ENCODE measurements around the gene GATA6. TPM values are rescaled to one million over a fixed set of nuclear protein-coding genes. Genes with fewer than 3 reads are reported as not detected.

Gene GATA6
- total RNA-seq, 4 donors from 2014 or later, result 2.0 to 5.7 (median 2.9) TPM

DNA sequence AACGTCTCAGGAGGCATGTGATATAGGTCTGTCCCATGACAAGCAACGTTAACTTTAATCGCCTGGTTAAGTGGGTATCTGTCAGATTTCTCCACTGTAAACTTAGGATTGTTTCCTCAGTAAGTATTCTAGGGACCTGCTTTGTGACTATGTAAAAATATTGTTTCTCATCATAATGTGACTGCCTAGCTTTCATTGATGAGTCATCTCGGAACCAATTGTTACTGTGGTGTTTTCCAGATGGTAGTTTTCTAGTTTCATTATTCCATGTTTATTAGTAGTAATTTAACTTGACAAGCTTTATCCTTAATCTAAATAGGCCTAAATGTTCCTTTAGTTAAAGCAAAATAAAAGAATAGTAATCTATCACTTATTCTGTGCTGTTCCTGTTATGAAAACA is 28.2 kb upstream of the GATA6 start:
- TF ChIP-seq, protein P1, sequence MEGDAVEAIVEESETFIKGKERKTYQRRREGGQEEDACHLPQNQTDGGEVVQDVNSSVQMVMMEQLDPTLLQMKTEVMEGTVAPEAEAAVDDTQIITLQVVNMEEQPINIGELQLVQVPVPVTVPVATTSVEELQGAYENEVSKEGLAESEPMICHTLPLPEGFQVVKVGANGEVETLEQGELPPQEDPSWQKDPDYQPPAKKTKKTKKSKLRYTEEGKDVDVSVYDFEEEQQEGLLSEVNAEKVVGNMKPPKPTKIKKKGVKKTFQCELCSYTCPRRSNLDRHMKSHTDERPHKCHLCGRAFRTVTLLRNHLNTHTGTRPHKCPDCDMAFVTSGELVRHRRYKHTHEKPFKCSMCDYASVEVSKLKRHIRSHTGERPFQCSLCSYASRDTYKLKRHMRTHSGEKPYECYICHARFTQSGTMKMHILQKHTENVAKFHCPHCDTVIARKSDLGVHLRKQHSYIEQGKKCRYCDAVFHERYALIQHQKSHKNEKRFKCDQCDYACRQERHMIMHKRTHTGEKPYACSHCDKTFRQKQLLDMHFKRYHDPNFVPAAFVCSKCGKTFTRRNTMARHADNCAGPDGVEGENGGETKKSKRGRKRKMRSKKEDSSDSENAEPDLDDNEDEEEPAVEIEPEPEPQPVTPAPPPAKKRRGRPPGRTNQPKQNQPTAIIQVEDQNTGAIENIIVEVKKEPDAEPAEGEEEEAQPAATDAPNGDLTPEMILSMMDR (IDR thresholded peaks at IDR 0.05; ENCODE audit: low read depth), result no peak

DNA sequence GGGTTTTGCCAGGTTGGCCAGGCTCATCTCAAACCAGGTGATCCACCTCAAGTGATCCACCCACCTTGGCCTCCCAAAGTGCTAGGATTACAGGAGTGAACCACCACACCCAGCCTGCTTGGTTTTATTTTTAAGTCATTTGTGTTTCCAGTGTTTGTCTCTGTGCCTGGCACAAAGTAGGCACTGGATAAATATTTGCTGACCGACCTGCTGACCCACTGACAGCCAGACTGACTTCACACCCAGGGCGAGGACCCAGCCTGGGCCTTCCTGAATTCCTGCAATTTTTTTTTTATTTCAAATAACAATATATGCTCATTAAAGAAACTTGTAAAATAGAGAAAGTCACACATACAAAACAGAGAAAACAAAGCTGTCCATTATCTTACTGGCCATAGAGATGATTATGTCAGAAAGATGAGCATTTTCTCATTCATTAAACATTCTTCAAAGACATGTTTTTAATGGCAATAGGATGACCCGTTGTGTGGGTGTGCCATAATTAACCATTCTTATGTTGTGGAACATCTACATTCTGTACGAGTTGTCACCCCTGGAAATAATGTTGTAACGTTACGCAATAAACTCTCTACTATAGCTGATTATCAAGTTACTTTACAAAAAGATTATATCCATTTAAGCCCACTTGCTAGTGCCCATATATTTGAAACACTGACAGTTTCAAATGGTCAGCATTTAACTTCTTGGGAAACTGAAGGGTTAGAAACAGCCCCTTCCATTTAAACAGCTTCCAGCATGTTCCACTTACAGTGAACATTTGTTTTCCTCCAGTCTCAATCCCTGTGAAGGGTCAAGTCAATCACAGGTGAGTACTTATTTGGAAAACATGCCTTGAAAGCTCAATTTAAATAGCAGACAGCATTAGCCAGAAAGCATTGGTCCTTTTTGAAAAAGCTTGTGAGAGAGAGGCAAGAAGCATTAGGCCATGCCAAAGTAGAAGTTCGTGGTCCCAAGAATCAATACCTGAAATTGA is 25.7 kb upstream of the GATA6 start:
- TF ChIP-seq, protein P1 (IDR thresholded peaks at IDR 0.05; ENCODE audit: low read depth), result no peak

DNA sequence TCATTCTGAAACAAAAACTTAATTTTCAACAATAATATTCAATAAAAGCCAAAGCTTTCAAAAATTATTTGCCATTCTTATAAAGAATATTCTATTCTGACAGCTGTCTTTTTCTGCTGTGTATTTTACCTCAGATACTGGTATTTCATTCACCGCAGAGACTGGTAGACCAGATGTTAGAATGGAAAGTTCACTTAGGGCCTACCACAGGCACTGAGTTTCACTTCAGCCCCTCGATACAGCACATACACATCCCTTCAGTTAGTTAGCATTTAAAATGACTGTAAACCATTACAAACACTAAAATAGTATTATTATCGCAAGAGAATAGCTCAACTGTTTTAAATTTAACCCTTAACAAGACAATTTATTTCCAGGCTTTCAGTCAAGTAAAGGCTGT is 24.2 kb upstream of the GATA6 start:
- TF ChIP-seq, protein P1 (IDR thresholded peaks at IDR 0.05; ENCODE audit: low read depth), result no peak

DNA sequence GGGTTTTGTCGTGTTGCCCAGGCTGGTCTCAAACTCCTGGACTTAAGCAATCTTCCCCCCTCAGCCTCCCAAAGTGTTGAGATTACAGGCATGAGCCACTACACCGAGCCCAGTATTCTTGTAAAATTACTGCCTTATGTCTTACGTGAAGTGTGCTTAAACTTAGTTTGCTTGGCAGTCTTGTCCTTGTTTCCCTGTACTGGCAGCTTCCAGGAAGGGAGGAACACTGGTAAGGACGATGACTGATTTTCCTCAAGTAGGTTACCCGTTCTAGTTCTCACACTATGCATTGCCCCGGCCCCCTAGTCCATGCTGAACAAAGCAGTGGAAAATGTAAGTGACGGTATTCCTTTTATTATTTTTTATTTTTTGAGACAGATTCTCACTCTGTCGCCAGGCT is 19.7 kb upstream of the GATA6 start:
- TF ChIP-seq, protein P1 (IDR thresholded peaks at IDR 0.05; ENCODE audit: low read depth), result no peak

DNA sequence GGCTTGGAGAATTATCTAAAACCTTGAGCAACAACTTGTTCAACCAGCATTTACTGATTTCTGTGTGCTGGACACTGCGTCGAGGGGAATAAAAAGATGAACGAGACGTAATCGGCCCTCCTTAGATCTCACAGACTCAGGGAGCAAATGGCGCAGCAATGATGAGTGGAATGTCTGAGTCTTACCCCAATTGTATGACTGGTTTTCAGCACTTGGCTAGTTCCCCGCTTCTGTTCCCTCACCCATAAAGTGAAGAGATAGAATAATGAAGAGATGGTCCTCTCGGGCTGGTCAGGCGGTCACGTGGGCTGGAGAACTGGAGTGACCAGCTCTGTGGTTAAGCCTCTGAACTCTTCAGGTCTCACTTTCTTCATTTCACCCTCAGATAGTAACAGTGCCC is 17.3 kb upstream of the GATA6 start:
- TF ChIP-seq, protein P1 (IDR thresholded peaks at IDR 0.05; ENCODE audit: low read depth), result no peak

DNA sequence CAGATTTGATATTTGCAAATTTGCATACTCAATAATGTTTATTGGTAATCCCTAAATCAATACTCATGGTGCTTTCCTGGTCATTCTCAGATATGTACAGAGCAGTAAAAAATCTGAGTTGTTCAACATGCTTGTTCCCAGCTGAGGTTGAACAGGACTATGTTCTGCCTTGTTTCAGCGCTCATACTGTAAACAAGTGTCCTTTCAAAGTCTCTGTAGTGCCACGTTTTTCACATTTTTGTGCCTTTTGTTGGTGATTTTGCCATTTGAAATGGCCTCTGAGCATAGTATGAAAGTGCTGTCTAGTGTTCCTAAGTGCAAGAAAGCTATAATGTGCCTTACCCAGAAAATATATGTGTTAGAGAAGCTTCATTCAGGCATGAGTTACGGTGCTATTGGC is 16.0 kb upstream of the GATA6 start:
- TF ChIP-seq, protein P1 (IDR thresholded peaks at IDR 0.05; ENCODE audit: low read depth), result no peak

DNA sequence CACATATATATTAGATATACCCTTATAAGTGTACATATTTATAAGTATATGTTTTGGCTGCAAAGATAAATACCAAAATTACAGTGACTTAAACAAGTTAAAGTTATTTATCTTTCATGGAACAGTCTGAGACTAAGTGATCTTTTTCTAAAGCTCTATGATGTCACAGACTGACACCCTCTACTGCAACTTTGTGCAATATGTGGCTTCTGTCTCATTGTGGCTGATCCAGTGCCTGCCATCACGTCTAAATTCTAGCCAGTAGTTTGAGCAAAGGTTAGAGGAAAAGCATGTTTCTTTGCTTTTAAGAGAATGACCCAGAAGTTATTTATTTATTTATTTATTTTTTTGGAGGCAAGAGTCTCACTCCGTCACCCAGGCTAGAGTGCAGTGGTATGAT is 13.8 kb upstream of the GATA6 start:
- TF ChIP-seq, protein P1 (IDR thresholded peaks at IDR 0.05; ENCODE audit: low read depth), result no peak
